Measurements from ENCODE around the gene ZFP92. TPM values are rescaled to one million over a fixed set of nuclear protein-coding genes. Genes with fewer than 3 reads are reported as not detected.

ZFP92 gene
- total RNA-seq, 1 donor from 2014 or later = 2.4 TPM

DNA sequence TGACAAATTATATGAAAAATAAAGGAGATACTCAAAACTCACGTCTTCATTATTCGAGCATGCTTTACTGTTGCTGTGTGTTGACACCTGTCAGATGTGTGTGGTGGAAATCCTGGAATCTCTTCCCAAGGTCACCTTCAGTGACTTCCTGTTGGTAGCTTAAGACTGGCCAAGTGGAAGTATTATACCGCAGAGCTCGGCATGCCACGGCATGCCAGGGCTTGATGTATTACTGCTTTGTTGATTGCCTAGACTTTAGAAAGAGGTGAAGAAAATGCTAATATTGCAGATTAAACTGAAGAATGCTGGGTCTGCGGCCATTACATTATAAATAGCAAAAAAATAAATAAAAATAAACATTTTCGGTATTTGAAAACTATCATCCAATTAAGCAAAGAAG, 30.0 kb downstream of the ZFP92 start:
- Mint-ChIP-seq H3K36me3 (ENCODE audit: low read depth) (no peaks in the 10 kb centered on the region), H3K27me3 (ENCODE audit: insufficient read depth) (peaks cover 3% of the 10 kb centered on the region), H3K4me1 (ENCODE audit: low read depth) (no peaks in the 10 kb centered on the region), H3K4me3 (no peak overlapping the region), H3K27ac (no peak overlapping the region), H3K9me3 (no peaks in the 10 kb centered on the region)
- DNase-seq (ENCODE audit: low spot score) = no peak
- intact Hi-C loops (cut with micrococcal nuclease) = no loop called here

DNA sequence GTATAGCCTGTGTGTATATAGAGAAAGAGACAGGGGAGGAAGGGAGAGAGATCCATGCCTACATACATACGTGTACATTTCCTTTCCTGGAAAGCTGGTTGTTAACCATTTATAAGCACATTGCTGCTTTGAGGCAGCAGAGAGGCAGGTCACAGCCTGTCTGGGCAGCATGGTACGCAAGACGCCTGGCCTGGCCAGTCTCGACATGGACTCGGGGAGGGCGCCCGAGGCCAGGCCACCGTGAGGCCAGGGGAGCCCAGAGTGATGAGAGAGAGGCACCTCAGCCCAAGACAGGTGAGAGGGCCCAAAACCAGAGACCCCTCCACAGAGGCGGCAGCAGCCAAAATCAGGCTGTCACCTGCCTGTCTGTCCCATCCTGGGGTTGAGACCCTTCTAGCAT, 30.7 kb downstream of the ZFP92 start:
- H3K27ac Mint-ChIP-seq = no peak overlapping the region
- no peak for DNase-seq (ENCODE audit: low spot score)
- no peaks in the 10 kb centered on the region for H3K9me3 Mint-ChIP-seq
- H3K4me3 Mint-ChIP-seq = no peak overlapping the region
- no peaks in the 10 kb centered on the region for H3K4me1 Mint-ChIP-seq (ENCODE audit: low read depth)
- intact Hi-C loops (cut with micrococcal nuclease) = no loop called here
- H3K27me3 Mint-ChIP-seq (ENCODE audit: insufficient read depth) = peaks cover 3% of the 10 kb centered on the region
- H3K36me3 Mint-ChIP-seq (ENCODE audit: low read depth) = no peaks in the 10 kb centered on the region

DNA sequence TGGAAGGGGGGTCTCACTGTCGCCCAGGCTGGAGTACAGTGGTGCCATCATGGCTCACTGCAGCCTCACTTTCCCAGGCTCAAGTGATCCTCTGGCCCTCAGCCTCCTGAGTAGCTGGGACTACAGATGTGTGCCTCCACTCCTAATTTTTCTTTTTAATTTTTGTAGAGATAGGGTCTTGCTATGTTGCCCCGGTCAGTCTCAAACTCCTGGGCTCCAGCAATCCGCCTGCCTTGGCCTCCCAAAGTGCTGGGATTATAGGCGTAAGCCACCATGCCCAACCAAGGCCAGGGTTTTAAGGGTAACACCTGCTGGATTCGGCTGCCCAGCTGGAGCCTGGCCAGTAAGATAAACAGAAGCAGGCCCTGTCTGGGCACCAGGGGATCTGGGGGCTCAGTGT, 31.2 kb downstream of the ZFP92 start:
- intact Hi-C loops (cut with micrococcal nuclease) = no loop called here
- H3K9me3 Mint-ChIP-seq = no peaks in the 10 kb centered on the region
- no peaks in the 10 kb centered on the region for H3K36me3 Mint-ChIP-seq (ENCODE audit: low read depth)
- no peak overlapping the region for H3K27ac Mint-ChIP-seq
- peaks cover 3% of the 10 kb centered on the region for H3K27me3 Mint-ChIP-seq (ENCODE audit: insufficient read depth)
- H3K4me1 Mint-ChIP-seq (ENCODE audit: low read depth) = no peaks in the 10 kb centered on the region
- no peak overlapping the region for H3K4me3 Mint-ChIP-seq
- no peak for DNase-seq (ENCODE audit: low spot score)

DNA sequence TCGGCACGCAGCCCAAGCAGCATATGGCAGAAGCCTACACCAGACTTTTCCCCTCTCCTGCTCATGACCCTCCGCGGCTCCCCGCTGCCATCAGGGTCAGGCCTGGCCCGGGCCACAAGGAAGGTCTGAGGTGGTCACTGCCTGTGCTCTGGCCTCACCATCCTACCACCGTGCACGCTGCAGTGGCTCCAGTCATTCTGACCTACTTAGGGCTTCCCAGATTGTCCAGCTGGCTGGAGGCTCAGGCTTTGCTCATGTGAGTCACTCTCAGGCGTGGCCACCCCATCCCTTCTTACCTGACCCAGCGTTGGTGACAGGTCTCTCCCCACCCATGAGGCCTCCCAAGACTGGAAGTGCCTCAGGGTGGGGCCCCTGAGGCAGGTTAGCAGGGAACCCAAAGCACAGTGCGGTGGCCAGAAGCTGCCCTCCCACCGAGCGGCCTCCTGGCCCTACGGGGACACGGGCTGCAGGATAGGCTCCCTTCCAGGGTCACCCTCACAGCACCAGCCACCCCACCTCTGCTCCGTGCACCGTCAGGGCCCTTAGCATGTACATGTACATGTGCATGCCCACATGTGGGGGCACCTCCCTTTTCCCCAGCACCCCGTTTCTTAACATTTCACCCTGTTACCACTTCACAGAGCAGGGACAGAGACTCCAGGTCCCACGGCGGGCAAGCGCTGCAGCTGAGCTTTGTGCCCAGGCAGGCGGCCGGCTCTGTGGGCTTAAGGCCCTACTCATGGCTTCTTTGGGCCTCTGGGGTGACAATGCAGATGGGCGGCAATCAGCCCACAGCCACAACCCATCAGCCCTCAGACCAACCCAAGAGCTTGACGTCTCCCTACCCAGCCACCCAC, 32.4 kb downstream of the ZFP92 start:
- no peak for DNase-seq (ENCODE audit: low spot score)
- H3K27me3 Mint-ChIP-seq (ENCODE audit: insufficient read depth) = peaks cover 2% of the 10 kb centered on the region
- intact Hi-C loops (cut with micrococcal nuclease) = no loop called here
- no peak overlapping the region for H3K4me3 Mint-ChIP-seq
- no peak overlapping the region for H3K27ac Mint-ChIP-seq
- no peaks in the 10 kb centered on the region for H3K36me3 Mint-ChIP-seq (ENCODE audit: low read depth)
- H3K9me3 Mint-ChIP-seq = no peaks in the 10 kb centered on the region
- no peaks in the 10 kb centered on the region for H3K4me1 Mint-ChIP-seq (ENCODE audit: low read depth)

DNA sequence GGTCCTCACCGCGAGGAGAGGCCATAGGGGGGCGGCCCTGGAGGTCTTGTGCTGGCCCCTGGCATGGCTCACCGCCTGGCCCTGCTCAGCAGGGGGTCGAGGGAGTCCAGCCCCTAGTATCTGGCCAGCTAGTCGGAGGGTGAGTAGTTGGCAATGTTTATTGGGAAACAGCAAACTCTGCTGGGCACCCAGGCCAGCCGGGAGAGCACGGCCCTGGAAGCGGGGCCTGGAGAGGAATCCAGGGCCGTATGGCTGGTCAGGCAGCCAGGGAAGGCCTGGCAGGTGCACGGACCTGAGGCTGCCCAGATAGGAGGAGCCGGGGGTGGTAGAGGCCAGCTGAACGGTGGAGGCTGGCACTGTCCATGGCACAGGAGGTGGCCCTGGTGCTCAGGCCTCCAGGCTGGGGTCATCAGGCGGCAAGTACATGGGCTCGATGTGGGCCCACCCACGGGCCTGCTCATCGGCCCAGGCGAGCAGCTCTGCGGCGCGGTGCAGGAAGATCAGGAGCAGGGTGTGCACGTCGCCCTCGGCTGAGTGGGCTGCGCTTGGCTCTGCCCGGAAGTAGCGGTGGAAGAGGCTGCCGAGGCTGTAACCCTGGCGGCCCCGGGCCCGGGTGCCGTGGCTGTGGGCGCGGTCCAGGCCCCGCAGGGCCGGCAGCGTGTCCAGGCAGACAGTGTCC, 33.2 kb downstream of the ZFP92 start:
- intact Hi-C loops (cut with micrococcal nuclease) = no loop called here
- Mint-ChIP-seq H3K9me3 (no peaks in the 10 kb centered on the region), H3K27ac (no peak overlapping the region), H3K27me3 (ENCODE audit: insufficient read depth) (peaks cover 2% of the 10 kb centered on the region), H3K4me3 (no peak overlapping the region), H3K36me3 (ENCODE audit: low read depth) (no peaks in the 10 kb centered on the region), H3K4me1 (ENCODE audit: low read depth) (no peaks in the 10 kb centered on the region)
- no peak for DNase-seq (ENCODE audit: low spot score)

DNA sequence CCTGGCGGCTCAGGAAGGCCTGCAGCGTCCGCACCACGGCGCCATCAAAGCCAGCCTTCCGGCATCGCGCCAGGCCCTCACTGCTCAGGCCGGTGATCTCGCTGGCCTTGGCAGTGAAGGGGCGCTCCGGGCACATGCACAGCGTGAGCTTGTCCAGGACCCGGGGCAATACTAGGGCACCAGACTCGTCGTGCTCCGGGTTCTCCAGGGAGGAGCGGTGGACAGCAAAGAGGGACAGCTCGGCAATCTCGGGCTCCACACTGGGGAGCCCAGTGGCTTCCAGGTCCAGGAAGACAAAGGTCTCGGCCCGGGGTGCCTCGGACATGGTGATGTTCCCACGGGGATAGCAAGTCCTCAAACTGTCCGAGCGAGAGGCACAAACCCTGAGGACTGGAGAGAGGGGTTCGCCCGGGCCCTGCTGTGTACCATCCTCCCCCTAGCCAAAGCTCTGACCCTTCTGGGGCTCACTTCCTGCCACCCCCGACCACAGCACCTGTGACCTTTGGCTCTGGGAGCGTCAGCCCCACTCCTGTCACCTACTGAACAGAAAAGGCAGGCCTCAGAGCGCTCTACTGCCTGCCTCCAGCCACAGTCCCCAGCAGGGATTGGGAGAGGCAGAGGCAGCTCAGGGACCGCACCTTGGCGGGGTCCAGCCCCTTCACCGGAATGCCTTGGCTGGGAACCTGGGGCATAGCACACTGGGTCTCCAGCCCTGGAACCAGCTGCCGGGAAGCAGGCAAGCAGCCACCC, 34.0 kb downstream of the ZFP92 start:
- H3K27ac Mint-ChIP-seq = no peak overlapping the region
- intact Hi-C loops (cut with micrococcal nuclease) = no loop called here
- no peaks in the 10 kb centered on the region for H3K36me3 Mint-ChIP-seq (ENCODE audit: low read depth)
- no peaks in the 10 kb centered on the region for H3K9me3 Mint-ChIP-seq
- no peak for DNase-seq (ENCODE audit: low spot score)
- H3K4me1 Mint-ChIP-seq (ENCODE audit: low read depth) = no peaks in the 10 kb centered on the region
- no peaks in the 10 kb centered on the region for H3K27me3 Mint-ChIP-seq (ENCODE audit: insufficient read depth)
- no peak overlapping the region for H3K4me3 Mint-ChIP-seq

DNA sequence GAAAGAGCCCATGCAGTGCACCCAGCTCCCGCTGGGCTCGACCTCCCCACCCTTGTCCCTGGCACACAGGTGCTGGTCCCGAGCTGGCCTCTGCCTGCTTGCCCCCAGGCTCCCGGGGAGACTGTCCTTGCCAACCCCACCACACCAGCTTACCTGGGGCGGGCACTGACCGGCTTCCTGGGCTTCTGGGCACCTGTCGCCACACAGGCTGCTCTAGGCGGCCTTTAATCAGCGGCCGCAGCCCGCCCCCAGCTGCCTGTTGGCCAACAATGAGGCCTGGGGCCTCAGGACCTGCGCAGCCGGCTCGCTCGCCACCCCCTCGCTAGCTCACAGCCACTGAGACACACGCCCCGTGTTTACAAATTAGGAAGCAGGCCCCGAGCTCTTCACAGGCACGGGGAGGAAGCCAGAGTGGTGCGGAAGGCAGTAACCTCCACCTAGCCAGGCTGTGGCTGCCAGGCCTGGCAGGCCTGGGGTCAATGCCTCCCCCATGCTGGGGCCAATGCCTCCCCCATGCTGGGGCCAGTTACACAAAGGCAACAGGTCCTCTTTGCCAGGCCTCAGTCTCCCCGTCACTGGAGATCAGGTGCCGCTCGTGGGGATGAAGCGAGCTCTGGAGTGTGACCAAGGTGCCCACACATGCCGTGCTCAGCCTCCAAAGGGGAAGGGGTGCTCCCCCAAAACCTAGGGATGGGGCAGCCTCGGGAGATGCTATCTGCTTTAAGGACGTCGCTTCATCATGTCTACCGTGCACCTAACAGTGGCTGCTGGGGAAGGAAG, 34.8 kb downstream of the ZFP92 start, which contains the start of gene TREX2:
Gene TREX2, minus strand, starts transcription at position 201 of the 780 bp plus-strand sequence. CDS start 626 bp downstream, outside the sequence.
- no peaks in the 10 kb centered on the region for H3K27me3 Mint-ChIP-seq (ENCODE audit: insufficient read depth)
- no peaks in the 10 kb centered on the region for H3K4me1 Mint-ChIP-seq (ENCODE audit: low read depth)
- intact Hi-C loops (cut with micrococcal nuclease) = no loop called here
- peaks cover 1% of the 10 kb centered on the region for H3K36me3 Mint-ChIP-seq (ENCODE audit: low read depth)
- no peak within 1 kb of the TSS for H3K4me3 Mint-ChIP-seq
- H3K9me3 Mint-ChIP-seq = no peaks in the 10 kb centered on the region
- no peak for DNase-seq (ENCODE audit: low spot score)
- H3K27ac Mint-ChIP-seq = no peak within 1 kb of the TSS

DNA sequence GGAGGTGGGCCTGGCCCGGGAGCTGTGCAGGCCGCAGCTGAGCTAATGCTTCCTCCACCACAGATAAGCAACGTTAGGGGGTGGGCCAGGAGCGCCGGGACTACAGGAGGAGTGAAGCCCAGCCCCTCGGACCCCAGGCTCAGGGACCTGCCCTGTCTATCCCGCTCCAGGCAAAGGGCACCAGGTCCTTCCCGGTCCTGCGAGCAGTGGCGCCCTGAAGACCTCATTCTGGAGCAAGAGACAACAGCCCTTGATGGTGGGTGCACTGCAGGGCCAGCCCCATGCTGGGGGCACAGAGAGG, 35.3 kb downstream of the ZFP92 start:
- no peak overlapping the region for H3K4me3 Mint-ChIP-seq
- DNase-seq (ENCODE audit: low spot score) = no peak
- intact Hi-C loops (cut with micrococcal nuclease) = no loop called here
- no peaks in the 10 kb centered on the region for H3K4me1 Mint-ChIP-seq (ENCODE audit: low read depth)
- no peak overlapping the region for H3K27ac Mint-ChIP-seq
- H3K36me3 Mint-ChIP-seq (ENCODE audit: low read depth) = peaks cover 2% of the 10 kb centered on the region
- no peaks in the 10 kb centered on the region for H3K9me3 Mint-ChIP-seq
- no peaks in the 10 kb centered on the region for H3K27me3 Mint-ChIP-seq (ENCODE audit: insufficient read depth)

DNA sequence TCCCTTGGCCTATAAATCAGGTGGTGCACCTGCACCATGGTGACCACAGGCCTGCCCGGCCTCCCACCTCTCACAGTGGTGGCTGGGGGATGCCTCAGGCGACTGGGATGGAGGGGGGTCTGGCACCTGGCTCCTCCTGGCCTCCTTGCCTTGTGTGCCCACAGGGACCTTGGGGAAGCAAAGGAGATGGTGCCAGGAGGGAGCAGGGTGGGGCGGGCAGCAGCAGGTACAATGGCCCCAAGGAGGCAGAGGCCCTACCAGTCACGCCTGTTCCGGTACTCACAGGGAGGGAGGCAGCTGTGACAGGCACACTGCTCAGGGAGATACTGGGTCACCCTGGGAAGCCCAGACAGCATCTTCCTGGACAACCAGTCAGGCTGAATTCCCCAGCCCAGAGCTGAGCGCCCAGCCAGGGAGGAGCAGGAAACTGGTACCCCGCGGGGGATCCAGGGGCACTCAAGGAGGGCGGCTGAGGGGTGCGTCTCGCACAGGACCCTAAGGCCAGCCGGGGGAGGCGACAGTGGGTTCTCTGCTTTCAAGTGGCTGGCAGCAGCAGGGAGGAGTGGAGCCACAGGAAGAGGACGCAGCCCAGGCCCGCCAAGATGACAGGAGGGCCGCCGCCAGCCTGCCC, 35.8 kb downstream of the ZFP92 start:
- no peaks in the 10 kb centered on the region for H3K4me1 Mint-ChIP-seq (ENCODE audit: low read depth)
- no peaks in the 10 kb centered on the region for H3K9me3 Mint-ChIP-seq
- intact Hi-C loops (cut with micrococcal nuclease) = no loop called here
- no peak for DNase-seq (ENCODE audit: low spot score)
- H3K36me3 Mint-ChIP-seq (ENCODE audit: low read depth) = peaks cover 2% of the 10 kb centered on the region
- no peak overlapping the region for H3K4me3 Mint-ChIP-seq
- no peak overlapping the region for H3K27ac Mint-ChIP-seq
- H3K27me3 Mint-ChIP-seq (ENCODE audit: insufficient read depth) = no peaks in the 10 kb centered on the region

DNA sequence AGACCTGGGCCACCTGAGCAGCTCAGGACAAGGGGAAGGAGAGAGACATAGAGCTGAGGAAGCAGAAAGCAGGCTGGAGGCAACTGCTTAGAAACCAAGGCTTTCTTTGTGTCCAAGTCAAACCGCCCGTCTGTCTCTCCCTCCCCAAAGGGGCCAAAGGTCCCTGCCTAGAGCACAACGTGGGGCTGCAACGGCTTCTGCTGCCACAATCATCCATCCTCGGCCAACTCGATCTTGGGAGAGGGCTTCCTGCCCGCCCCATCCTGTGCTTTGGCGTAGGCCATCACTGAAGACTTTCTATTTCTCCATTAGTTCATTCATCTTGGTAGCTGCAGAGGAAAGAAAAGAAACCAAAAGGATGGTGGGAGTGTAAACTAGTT, 36.3 kb downstream of the ZFP92 start:
- Mint-ChIP-seq H3K9me3 (no peaks in the 10 kb centered on the region), H3K36me3 (ENCODE audit: low read depth) (peaks cover 2% of the 10 kb centered on the region), H3K27ac (no peak overlapping the region), H3K4me1 (ENCODE audit: low read depth) (no peaks in the 10 kb centered on the region), H3K27me3 (ENCODE audit: insufficient read depth) (no peaks in the 10 kb centered on the region), H3K4me3 (no peak overlapping the region)
- intact Hi-C loops (cut with micrococcal nuclease) = no loop called here
- DNase-seq (ENCODE audit: low spot score) = no peak

DNA sequence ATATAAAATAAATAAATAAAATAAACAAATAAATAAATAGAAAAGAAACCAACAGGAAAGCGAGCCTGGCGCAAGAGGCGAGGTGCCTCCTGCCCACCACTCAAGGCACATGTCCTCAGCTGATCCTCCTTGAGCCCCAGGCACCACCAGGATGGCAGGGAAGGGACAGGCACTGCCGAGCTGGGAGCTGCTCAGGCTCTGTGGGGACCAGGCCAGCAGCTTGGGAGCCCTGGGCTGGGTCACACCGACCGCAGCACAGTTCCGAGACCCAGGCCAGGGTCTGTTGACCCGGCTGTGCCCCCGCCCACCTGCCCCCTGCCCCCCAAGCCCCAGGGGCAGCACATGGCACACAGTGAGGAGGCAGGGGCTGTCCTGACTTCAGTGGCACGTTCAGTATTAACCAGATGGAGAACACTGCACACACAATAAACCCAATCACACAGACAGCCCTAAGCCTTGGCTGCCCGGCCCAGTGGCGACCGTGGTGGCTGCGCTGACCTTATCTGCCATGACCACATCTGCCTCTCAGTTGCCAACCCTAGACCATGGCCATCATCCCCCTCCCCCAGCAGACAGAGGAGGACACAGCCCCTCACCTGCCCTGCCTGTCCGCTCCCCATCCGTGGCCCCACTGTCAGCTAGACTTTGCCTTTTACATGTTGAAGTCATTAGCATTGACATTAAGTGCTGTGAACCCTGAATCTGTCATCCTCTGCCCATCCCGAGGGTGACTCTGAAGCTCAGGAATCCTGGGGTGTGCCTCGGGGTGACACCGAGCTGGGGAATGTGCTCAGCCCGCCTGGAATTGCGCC, 37.5 kb downstream of the ZFP92 start:
- no peak overlapping the region for H3K27ac Mint-ChIP-seq
- H3K27me3 Mint-ChIP-seq (ENCODE audit: insufficient read depth) = no peaks in the 10 kb centered on the region
- H3K4me3 Mint-ChIP-seq = no peak overlapping the region
- H3K4me1 Mint-ChIP-seq (ENCODE audit: low read depth) = no peaks in the 10 kb centered on the region
- no peak for DNase-seq (ENCODE audit: low spot score)
- intact Hi-C loops (cut with micrococcal nuclease) = no loop called here
- H3K36me3 Mint-ChIP-seq (ENCODE audit: low read depth) = peaks cover 2% of the 10 kb centered on the region
- no peaks in the 10 kb centered on the region for H3K9me3 Mint-ChIP-seq

All from activated T-helper 1 cell treated with anti-CD3 and anti-CD28 coated beads, Interleukin-12 subunit alpha, Interleukin-12 subunit beta, Interleukin-2, Interleukin-4 antibody, amounts not matched to agents 30 ng/mL and 10 ng/mL and 1 ng/mL, durations not matched to agents 14 hours and 24 hours and 36 hours (primary cell).